ENCODE measurements around the gene COQ8B. TPM values are rescaled to one million over a fixed set of nuclear protein-coding genes. Genes with fewer than 3 reads are reported as not detected.
A peak's percentile ranks its signal among the peaks of the same experiment; 100 is the strongest.

Gene COQ8B
- total and polyA plus RNA-seq, 7 experiments from 2014 or later: 14.4 to 48.3 (median 36.9) TPM

DNA sequence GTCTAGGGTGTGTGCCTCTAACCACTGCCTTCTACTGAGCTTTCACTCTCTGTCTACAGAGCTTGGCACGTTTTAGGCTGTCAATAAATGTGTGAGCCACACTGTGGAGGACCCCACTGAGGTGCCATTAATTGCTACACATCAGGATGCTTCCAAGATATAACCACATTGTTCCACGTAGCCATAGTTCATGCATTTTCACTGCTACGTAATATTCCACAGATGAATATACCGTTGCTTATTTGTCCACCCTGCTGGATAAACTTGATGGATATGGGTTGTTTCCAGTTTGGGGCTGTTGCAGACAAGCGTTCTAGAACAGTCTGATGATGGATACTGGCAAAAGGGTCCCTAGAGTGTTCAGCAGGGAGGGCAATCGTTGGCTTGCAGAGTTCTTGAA, 14.9 kb downstream of the COQ8B start:
- Histone ChIP-seq H3K27ac (ENCODE audit: low read depth, low read length) (no peak overlapping the region), H3K36me3 (ENCODE audit: control insufficient read depth in 2 of 3, insufficient read depth in 3 of 3, low read length in 3 of 3) (peaks cover 0 to 67% (median 0%) of the 10 kb centered on the region in 3 experiments), H3K4me3 (ENCODE audit: low read length) (no peak overlapping the region), H3K9me3 (ENCODE audit: control insufficient read depth in 2 of 3, low read length in 3 of 3) (no peaks in the 10 kb centered on the region), H3K27me3 (ENCODE audit: control insufficient read depth in 2 of 2, insufficient read depth in 2 of 2, low read length in 2 of 2) (no peaks in the 10 kb centered on the region), H3K4me1 (ENCODE audit: control insufficient read depth in 2 of 2, insufficient read depth in 2 of 2, low read length in 2 of 2) (no peaks in the 10 kb centered on the region)
- Mint-ChIP-seq H3K9me3 (no peaks in the 10 kb centered on the region), H3K36me3 (peaks cover 9 to 47% (median 19%) of the 10 kb centered on the region in 5 donors), H3K27me3 (no peaks in the 10 kb centered on the region), H3K4me3 (no peak overlapping the region), H3K4me1 (peaks cover 0 to 3% (median 0%) of the 10 kb centered on the region in 7 donors), H3K27ac (no peak overlapping the region)
- DNase-seq (no peak), ATAC-seq (no peak)
- POLR2A ChIA-PET: interaction anchor here (1.2 kb wide), 1 partner anchor 11 kb away, joined by 3 read pairs; the partner anchor contains the start of gene NUMBL
- CTCF ChIA-PET: no interaction called here
- intact Hi-C loops (cut with micrococcal nuclease): no loop called here

DNA sequence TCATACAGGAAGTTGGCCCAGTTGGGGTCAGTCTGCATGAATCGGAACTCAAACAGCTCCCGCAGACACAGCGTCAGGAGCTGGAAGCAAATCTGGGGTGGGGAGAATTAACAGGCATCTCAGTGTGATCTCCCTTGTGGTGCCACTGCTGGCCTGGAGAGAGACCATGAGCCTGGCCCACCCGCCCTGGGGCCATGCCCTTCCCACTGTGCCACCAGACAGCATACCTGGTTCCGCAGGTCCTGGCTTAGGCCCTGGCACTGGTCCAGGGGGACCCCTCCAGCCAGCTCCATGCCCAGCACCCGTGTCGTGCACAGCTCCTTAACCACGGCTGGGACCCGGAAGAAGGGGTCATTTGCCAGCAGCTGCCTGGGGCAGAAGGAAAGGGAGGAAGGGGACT, 16.6 kb downstream of the COQ8B start:
- Histone ChIP-seq H3K4me3 (ENCODE audit: low read length) (no peak overlapping the region), H3K27ac (ENCODE audit: low read depth, low read length) (no peak overlapping the region), H3K36me3 (ENCODE audit: control insufficient read depth in 2 of 3, insufficient read depth in 3 of 3, low read length in 3 of 3) (peaks cover 0 to 56% (median 0%) of the 10 kb centered on the region in 3 experiments), H3K9me3 (ENCODE audit: control insufficient read depth in 2 of 3, low read length in 3 of 3) (no peaks in the 10 kb centered on the region), H3K4me1 (ENCODE audit: control insufficient read depth in 2 of 2, insufficient read depth in 2 of 2, low read length in 2 of 2) (no peaks in the 10 kb centered on the region), H3K27me3 (ENCODE audit: control insufficient read depth in 2 of 2, insufficient read depth in 2 of 2, low read length in 2 of 2) (no peaks in the 10 kb centered on the region)
- no peaks in the 10 kb centered on the region for H3K27me3 Mint-ChIP-seq
- H3K36me3 Mint-ChIP-seq: peaks cover 9 to 41% (median 17%) of the 10 kb centered on the region in 5 donors
- POLR2A ChIA-PET: interaction anchor here (1.1 kb wide), 1 partner anchor 78 kb away, joined by 3 read pairs; the partner anchor contains the start of gene RAB4B
- H3K4me1 Mint-ChIP-seq: peaks cover 0 to 3% (median 0%) of the 10 kb centered on the region in 7 donors
- ATAC-seq: no peak
- no peak overlapping the region for H3K4me3 Mint-ChIP-seq
- no peaks in the 10 kb centered on the region for H3K9me3 Mint-ChIP-seq
- H3K27ac Mint-ChIP-seq: no peak overlapping the region
- CTCF ChIA-PET: no interaction called here
- no peak for DNase-seq
- intact Hi-C loops (cut with micrococcal nuclease): no loop called here

DNA sequence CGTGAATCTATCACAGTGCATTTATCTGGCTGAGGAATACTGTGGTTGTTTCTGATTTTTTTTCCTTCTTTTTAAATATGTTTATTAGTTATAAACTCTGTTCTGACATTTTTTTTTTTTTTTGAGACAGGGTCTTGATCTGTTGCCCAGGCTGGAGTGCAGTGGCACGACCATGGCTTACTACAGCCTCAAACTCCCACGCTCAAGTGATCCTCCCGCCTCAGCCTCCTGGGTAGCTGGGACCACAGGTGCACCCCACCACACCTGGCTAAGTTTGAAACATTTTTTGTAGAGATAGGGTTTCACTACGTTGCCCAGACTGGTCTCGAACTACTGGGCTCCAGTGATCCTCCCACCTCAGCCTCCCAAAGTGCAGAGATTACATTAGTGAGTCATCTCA, 19.7 kb downstream of the COQ8B start:
- Mint-ChIP-seq H3K4me1 (peaks cover 0 to 2% (median 0%) of the 10 kb centered on the region in 7 donors), H3K36me3 (peaks cover under 1 to 16% (median 6%) of the 10 kb centered on the region in 5 donors), H3K9me3 (no peaks in the 10 kb centered on the region), H3K27me3 (no peaks in the 10 kb centered on the region), H3K4me3 (no peak overlapping the region), H3K27ac (no peak overlapping the region)
- no peaks in the 10 kb centered on the region for H3K27me3 ChIP-seq (ENCODE audit: control insufficient read depth in 2 of 2, insufficient read depth in 2 of 2, low read length in 2 of 2)
- ChIA-PET POLR2A (interaction anchor here (0.6 kb wide), 1 partner anchor 12 kb away, joined by 4 read pairs; no protein-coding TSS in a partner anchor), CTCF (no interaction called here)
- peaks cover 0 to 37% (median 0%) of the 10 kb centered on the region in 3 experiments for H3K36me3 ChIP-seq (ENCODE audit: control insufficient read depth in 2 of 3, insufficient read depth in 3 of 3, low read length in 3 of 3)
- H3K9me3 ChIP-seq (ENCODE audit: control insufficient read depth in 2 of 3, low read length in 3 of 3): no peaks in the 10 kb centered on the region
- no peaks in the 10 kb centered on the region for H3K4me1 ChIP-seq (ENCODE audit: control insufficient read depth in 2 of 2, insufficient read depth in 2 of 2, low read length in 2 of 2)
- ATAC-seq (no peak), DNase-seq (no peak)
- no peak overlapping the region for H3K4me3 ChIP-seq (ENCODE audit: low read length)
- no peak overlapping the region for H3K27ac ChIP-seq (ENCODE audit: low read depth, low read length)
- intact Hi-C loops (cut with micrococcal nuclease): no loop called here

DNA sequence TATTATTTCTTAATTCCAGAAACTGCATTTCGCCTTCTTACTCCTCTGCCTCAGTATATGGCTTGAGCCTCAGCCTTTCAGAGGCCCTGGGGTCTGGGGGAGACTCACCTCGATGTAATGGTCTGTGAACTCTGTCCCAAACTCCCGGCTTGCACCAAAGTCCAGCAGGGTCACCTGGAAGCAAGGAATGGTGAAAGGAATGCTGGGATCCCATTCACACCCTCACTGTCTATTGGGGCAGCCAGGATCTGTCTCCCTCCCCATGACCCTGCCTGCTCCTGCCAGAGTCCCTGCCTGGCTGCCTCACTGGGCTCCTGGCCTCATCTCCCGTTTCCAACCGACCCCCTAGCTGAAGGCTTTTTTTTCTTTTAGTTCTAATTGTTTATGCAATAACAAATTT, 20.8 kb downstream of the COQ8B start:
- Mint-ChIP-seq H3K4me1 (peaks cover 0 to 3% (median under 1%) of the 10 kb centered on the region in 7 donors), H3K27ac (no peak overlapping the region)
- POLR2A ChIA-PET: no interaction called here

DNA sequence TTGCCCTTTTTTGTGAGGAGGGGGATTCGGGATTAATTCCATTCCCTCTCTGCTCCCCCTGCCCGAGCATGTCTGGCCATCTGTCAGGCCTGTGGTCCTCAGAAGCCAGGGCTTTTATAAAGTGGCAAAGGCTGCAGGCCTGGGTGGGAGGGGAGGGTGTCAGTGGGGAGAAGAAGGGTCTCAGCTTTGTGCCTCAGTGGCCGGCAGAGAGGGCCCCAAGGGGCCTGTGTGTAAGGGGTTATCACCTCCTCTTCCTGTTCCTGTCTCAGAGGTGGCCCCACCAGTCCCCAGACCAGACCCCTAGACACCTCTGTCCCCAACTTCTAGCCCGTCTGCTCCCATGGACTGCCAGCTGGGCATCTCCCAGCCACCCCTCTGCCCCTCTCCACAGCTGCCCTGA, 22.8 kb downstream of the COQ8B start:
- ChIA-PET CTCF (no interaction called here), POLR2A (no interaction called here)
- H3K27ac ChIP-seq (ENCODE audit: low read depth, low read length): no peak overlapping the region
- ATAC-seq (no peak), DNase-seq (no peak)
- H3K4me3 ChIP-seq (ENCODE audit: low read length): no peak overlapping the region
- Mint-ChIP-seq H3K4me1 (peaks cover 0 to 6% (median 4%) of the 10 kb centered on the region in 7 donors), H3K27ac (peak overlapping the region in 2 of 9 donors; percentile 36 to 38), H3K36me3 (peaks cover 0 to 3% (median 0%) of the 10 kb centered on the region in 5 donors), H3K27me3 (no peaks in the 10 kb centered on the region), H3K4me3 (no peak overlapping the region), H3K9me3 (no peaks in the 10 kb centered on the region)
- intact Hi-C loops (cut with micrococcal nuclease): loop anchor here in 1 of 2 donors (5.0 kb wide), 2 partner anchors 252 to 347 kb away; partner anchors contain the start of genes C19orf47, PLD3 and SERTAD3
- no peaks in the 10 kb centered on the region for H3K27me3 ChIP-seq (ENCODE audit: control insufficient read depth in 2 of 2, insufficient read depth in 2 of 2, low read length in 2 of 2)
- H3K9me3 ChIP-seq (ENCODE audit: control insufficient read depth in 2 of 3, low read length in 3 of 3): no peaks in the 10 kb centered on the region
- peaks cover 0 to 6% of the 10 kb centered on the region in 2 donors for H3K4me1 ChIP-seq (ENCODE audit: control insufficient read depth in 2 of 2, insufficient read depth in 2 of 2, low read length in 2 of 2)
- H3K36me3 ChIP-seq (ENCODE audit: control insufficient read depth in 2 of 3, insufficient read depth in 3 of 3, low read length in 3 of 3): peaks cover 0 to 12% (median 0%) of the 10 kb centered on the region in 3 experiments

More for the DNA sequence above, 20.8 kb downstream of the COQ8B start:
- Histone ChIP-seq H3K27me3 (ENCODE audit: control insufficient read depth in 2 of 2, insufficient read depth in 2 of 2, low read length in 2 of 2) (no peaks in the 10 kb centered on the region), H3K4me1 (ENCODE audit: control insufficient read depth in 2 of 2, insufficient read depth in 2 of 2, low read length in 2 of 2) (no peaks in the 10 kb centered on the region), H3K9me3 (ENCODE audit: control insufficient read depth in 2 of 3, low read length in 3 of 3) (no peaks in the 10 kb centered on the region), H3K36me3 (ENCODE audit: control insufficient read depth in 2 of 3, insufficient read depth in 3 of 3, low read length in 3 of 3) (peaks cover 0 to 29% (median 0%) of the 10 kb centered on the region in 3 experiments), H3K4me3 (ENCODE audit: low read length) (no peak overlapping the region), H3K27ac (ENCODE audit: low read depth, low read length) (no peak overlapping the region)
- intact Hi-C loops (cut with micrococcal nuclease): no loop called here
- no peaks in the 10 kb centered on the region for H3K27me3 Mint-ChIP-seq
- CTCF ChIA-PET: no interaction called here
- ATAC-seq: no peak
- no peak overlapping the region for H3K4me3 Mint-ChIP-seq
- no peak for DNase-seq
- H3K9me3 Mint-ChIP-seq: no peaks in the 10 kb centered on the region
- H3K36me3 Mint-ChIP-seq: peaks cover 0 to 7% (median 4%) of the 10 kb centered on the region in 5 donors

DNA sequence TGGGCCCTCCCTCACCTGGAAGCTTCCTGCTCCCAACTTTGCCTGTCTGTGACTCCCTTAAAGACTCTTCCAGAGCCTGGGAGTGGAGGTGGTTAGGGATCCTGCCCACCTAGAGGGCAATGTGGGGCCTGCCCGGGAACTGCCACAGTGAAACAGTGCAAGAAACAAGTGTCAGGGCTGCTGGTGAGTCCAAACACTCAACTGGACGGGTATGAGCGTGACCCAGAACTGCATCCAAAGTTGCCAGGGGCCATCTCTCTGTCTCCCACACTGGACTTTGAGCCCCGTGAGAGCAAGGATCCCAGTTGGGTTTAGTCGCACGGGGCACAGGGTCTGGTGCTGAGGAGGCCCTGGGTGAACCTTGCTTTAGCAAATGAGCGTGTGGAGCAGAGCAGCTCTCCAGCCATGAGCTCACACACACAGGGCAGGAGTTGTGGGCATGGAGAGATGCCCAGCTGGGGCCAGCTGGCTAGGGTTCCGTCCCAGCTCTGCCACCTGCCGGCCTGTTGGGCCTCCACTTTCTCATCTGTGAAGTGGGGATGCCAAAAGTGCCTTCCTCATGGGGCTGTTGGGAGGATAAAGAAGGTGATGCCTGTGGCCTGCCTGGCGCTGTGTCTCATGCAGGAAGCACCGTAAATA, 23.4 kb downstream of the COQ8B start:
- intact Hi-C loops (cut with micrococcal nuclease): loop anchor here in 1 of 2 donors (5.0 kb wide), 2 partner anchors 251 to 346 kb away; partner anchors contain the start of genes C19orf47, PLD3 and SERTAD3
- CTCF ChIA-PET: no interaction called here
- Mint-ChIP-seq H3K36me3 (peaks cover 0 to 3% (median 0%) of the 10 kb centered on the region in 5 donors), H3K4me3 (no peak overlapping the region), H3K9me3 (no peaks in the 10 kb centered on the region), H3K27me3 (no peaks in the 10 kb centered on the region), H3K4me1 (peaks cover 0 to 6% (median 4%) of the 10 kb centered on the region in 7 donors), H3K27ac (peak overlapping the region in 4 of 9 donors; percentile 8 to 78 (median 38))
- DNase-seq (no peak), ATAC-seq (no peak)
- H3K36me3 ChIP-seq (ENCODE audit: control insufficient read depth in 2 of 3, insufficient read depth in 3 of 3, low read length in 3 of 3): peaks cover 0 to 12% (median 0%) of the 10 kb centered on the region in 3 experiments
- H3K27me3 ChIP-seq (ENCODE audit: control insufficient read depth in 2 of 2, insufficient read depth in 2 of 2, low read length in 2 of 2): no peaks in the 10 kb centered on the region
- POLR2A ChIA-PET: no interaction called here
- H3K4me1 ChIP-seq (ENCODE audit: control insufficient read depth in 2 of 2, insufficient read depth in 2 of 2, low read length in 2 of 2): peaks cover 0 to 6% of the 10 kb centered on the region in 2 donors
- H3K4me3 ChIP-seq (ENCODE audit: low read length): no peak overlapping the region
- H3K9me3 ChIP-seq (ENCODE audit: control insufficient read depth in 2 of 3, low read length in 3 of 3): no peaks in the 10 kb centered on the region
- no peak overlapping the region for H3K27ac ChIP-seq (ENCODE audit: low read depth, low read length)

Measured in naive thymus-derived CD4-positive, alpha-beta T cell (primary cell).